NOMO-1 treated with DMSO at 0.1 percent for 48 hours (cell line): Measurements from ENCODE around the gene ACTR2.
A peak's percentile ranks its signal among the peaks of the same experiment; 100 is the strongest.
"Not testable (repeated sequence)": the region's sequence is repeated elsewhere in the genome, so short reads cannot be mapped to it uniquely, and the experiment has no call there.

Experiments used
- DNase-seq: peaks from one replicate; lab custom pipeline; 2025; ENCODE audit not compliant: unreplicated experiment; lab: John Stamatoyannopoulos, UW

The ACTR2 gene

GRCh38 chr2:65228263-65228750 lies 676 bp downstream of the ACTR2 start:
- peak; percentile 88 for DNase-seq

GRCh38 chr2:65231121-65231520 lies 3.5 kb downstream of the ACTR2 start:
- no peak for DNase-seq

GRCh38 chr2:65231892-65232477 lies 4.4 kb downstream of the ACTR2 start:
- DNase-seq, result peak; percentile 51

- peak; percentile 83 for DNase-seq
These were observed 5.0 kb downstream of the ACTR2 start for GRCh38 chr2:65232636-65233035.

- no peak for DNase-seq
These were observed 13.0 kb downstream of the ACTR2 start for GRCh38 chr2:65240657-65241056.

- not testable (repeated sequence) for DNase-seq
These were observed 16.8 kb downstream of the ACTR2 start for GRCh38 chr2:65244452-65244851.

GRCh38 chr2:65252640-65253039 lies 25.0 kb downstream of the ACTR2 start:
- no peak for DNase-seq

GRCh38 chr2:65255356-65255755 lies 27.7 kb downstream of the ACTR2 start:
- no peak for DNase-seq

- no peak for DNase-seq
These were observed 28.4 kb downstream of the ACTR2 start for GRCh38 chr2:65256054-65256453.

- not testable (repeated sequence) for DNase-seq
These were observed 30.2 kb downstream of the ACTR2 start for GRCh38 chr2:65257866-65258265.

GRCh38 chr2:65261676-65262075 lies 34.0 kb downstream of the ACTR2 start:
- no peak for DNase-seq

- DNase-seq, result no peak
These were observed 35.6 kb downstream of the ACTR2 start for GRCh38 chr2:65263262-65263661.

GRCh38 chr2:65263986-65264385 lies 36.4 kb downstream of the ACTR2 start:
- no peak for DNase-seq

- peak; percentile 30 for DNase-seq
These were observed 37.4 kb downstream of the ACTR2 start for GRCh38 chr2:65264821-65265670.

GRCh38 chr2:65265671-65266045 lies 38.0 kb downstream of the ACTR2 start:
- no peak for DNase-seq

- DNase-seq, result no peak
These were observed 39.4 kb downstream of the ACTR2 start for GRCh38 chr2:65267008-65267407.

- DNase-seq, result no peak
These were observed 41.3 kb downstream of the ACTR2 start for GRCh38 chr2:65268957-65269356.

- no peak for DNase-seq
These were observed 45.7 kb downstream of the ACTR2 start for GRCh38 chr2:65273344-65273743.

GRCh38 chr2:65275141-65275915 lies 47.7 kb downstream of the ACTR2 start:
- no peak for DNase-seq

GRCh38 chr2:65276609-65277008 lies 49.0 kb downstream of the ACTR2 start:
- DNase-seq, result no peak

- DNase-seq, result no peak
These were observed 49.5 kb downstream of the ACTR2 start for GRCh38 chr2:65277118-65277517.
